GM21576 (cell line): Measurements from ENCODE around the gene UBE2D2.
A peak's percentile ranks its signal among the peaks of the same experiment; 100 is the strongest.

Experiments used
- ATAC-seq: cut with Tn5 transposase; IDR thresholded peaks from one replicate; pipeline ENCODE4 v1.9.1; 2021; ENCODE audit warnings: mild to moderate bottlenecking, moderate library complexity; ENCODE audit not compliant: unreplicated experiment

UBE2D2 gene

DNA sequence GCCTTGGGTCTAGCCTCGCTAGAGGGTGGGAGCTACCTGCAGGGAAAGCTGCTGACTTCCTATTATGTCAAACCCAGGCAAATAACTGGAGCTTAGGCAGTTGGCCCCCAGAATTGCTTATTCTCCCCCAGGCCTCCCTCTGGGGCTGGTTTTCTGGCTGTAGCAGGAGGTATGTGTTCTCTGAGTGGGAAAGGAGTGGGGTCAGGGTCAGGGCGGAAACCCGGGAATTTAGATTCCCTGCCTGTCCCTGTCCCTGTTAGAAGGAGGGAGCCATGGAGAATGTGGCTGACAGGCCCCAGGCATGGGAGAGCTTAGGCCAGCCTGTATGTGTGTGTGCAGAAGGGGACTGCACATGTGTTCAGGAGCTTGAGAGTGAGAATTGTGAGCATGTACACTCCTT is 73.4 kb downstream of the UBE2D2 start:
- ATAC-seq = no peak

DNA sequence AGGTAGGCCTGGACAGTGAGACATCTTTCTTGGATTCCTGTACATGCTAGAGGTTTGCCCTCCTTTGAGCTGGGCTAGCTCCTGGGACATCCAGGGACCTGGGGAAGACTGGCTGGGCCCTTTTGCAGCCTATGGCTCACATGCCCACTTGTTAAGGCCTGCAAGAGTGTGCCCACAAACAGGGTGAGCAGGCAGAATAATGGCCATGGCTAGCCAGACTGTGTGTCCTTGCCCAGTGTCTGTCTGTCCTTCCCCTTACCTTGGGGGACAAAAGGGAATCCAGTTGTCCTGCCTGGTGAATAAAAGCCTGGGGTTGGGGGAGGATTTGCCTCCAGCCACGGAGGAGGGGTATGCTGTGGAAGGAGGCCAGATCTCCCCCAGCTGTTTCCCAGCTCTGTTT is 74.1 kb downstream of the UBE2D2 start:
- ATAC-seq = no peak

DNA sequence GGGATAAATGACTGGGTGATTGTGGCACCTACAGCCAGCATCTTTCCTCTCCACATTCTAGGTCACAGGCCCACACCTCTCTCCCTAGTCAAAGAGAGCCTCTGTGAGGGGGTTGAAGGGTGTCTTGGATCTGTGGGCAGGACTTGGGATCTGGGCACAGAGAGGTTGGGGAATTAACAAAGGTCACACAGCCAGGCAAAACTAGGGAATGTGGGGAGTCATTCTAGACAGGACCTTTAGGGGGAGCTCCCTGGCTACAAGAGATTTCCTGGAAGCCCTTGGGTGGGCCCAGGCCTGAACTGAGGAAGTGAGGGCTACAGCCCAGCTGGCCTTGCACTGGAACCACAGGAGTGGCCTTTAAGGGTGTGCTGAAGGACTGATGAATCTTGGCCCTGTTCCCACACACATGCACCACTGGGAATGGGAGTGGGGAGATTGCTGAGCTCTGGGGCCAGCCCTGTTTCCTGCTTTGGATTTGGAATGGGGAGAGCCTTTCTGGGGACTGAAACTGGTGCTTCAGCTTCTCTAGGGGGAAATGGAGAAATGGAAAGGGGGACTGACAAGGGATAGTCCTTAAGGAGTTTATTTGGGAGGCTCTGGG is 74.6 kb downstream of the UBE2D2 start:
- ATAC-seq = no peak

DNA sequence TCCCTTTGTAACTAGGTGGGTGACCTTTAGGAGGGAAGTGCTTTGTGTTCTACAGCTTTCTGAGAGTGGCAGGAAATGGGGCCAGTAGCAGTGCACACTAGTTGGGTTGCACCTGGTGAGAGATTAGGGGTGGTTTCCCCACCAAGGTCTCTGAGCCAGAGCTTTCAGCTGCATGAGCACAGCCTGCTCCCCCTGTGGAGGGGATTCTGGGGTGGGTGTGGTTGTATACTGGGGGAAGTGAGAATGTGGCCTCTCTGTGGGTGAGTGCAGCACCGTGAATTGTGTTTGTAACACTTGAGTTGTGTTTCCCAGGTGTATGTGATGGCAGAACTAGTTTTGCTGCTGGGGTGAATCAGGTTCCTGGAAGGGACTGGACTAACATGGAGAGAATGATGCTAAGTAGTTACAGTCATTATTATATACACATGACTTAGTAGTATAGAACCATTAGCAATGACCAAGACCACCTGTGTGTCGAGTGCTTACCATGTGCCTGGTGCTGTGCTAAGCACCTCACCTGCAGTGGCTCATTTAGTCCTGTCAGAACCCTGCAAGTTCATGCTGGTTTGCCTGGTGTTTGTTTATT is 75.2 kb downstream of the UBE2D2 start:
- peak; percentile 66 for ATAC-seq

DNA sequence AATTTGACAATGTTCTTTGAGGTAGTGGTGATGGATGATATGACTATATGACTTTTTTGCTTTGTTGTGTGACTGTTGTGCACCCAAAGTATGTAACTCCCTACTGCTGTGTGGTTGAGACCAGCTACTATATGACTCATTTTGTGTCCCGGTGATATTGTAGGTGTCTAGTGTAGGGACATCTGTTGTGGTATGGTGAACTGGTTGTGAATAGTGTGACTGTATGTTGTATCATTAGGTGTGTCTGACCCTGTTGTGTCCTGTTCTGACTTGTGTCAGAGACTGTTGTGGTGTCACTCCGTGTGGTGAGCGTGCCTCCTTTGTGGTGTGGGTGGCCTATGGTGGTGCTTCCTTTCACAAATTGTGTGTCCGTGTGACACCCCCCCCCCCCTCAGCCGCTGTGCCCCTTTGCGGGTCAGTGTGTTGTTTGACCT is 75.9 kb downstream of the UBE2D2 start:
- no peak for ATAC-seq

DNA sequence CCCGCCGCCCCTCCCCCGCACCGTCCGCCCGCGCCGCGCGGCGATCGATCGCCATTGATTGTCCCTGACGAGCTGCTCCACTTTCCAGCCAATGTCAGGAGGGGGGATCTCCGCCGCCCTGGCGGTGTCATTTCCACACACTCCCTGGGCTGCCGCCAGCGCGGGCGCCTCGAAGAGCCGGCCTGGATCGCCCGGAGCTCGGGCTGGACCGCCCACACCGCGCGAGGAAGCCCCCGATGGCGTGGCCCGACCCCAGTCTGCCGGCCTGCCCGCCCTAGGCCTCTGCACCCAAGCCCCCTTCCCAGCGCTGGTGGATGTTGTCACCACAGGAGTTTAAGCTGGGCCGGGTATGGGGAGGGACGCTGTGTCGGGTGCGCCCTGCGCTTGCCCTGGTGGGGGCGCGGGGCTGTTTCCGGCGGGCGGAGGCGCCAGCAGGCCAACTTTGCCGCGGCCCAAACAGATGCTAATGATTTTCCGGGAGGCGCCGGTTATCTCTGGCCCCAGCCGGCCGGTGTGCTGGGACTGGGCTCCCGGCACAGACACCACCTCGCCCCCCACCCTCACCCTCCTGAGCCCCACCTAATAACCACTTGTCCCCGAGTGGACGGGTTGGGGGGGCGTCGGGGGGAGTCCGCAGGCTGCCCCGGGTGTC is 76.4 kb downstream of the UBE2D2 start:
- ATAC-seq = peak; percentile 20

DNA sequence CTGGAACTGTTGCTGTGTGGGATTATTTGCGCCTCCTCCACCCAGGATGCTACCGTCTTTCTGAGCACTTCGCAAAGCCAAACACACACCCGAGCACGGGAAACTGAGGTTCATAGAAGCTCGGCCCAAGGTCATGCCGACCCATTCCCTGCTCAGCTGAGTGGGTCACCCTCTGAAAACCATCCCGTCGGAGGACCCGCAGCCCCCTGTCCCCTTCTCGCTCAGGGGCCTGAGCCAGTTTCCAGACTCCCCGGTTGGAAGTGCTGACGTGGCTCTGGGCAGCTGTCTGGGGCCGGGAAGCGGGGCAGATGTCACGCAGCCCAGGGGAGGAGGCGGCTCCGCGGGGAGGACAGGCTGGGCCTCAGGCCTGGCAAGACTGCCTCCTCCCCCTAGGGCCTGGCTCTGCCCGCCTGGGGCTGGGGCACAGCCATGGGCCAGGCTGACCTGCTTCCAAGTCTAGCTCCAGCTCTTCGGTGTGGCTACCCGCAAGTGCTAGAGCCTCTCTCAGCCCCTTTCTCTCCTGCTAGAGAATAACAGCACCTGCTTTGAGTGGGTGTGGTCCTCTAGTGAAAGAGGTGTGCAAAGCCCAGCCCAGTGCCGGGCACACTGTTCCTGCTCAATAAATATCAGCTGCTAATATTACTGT is 77.1 kb downstream of the UBE2D2 start:
- ATAC-seq = peak; percentile 22

DNA sequence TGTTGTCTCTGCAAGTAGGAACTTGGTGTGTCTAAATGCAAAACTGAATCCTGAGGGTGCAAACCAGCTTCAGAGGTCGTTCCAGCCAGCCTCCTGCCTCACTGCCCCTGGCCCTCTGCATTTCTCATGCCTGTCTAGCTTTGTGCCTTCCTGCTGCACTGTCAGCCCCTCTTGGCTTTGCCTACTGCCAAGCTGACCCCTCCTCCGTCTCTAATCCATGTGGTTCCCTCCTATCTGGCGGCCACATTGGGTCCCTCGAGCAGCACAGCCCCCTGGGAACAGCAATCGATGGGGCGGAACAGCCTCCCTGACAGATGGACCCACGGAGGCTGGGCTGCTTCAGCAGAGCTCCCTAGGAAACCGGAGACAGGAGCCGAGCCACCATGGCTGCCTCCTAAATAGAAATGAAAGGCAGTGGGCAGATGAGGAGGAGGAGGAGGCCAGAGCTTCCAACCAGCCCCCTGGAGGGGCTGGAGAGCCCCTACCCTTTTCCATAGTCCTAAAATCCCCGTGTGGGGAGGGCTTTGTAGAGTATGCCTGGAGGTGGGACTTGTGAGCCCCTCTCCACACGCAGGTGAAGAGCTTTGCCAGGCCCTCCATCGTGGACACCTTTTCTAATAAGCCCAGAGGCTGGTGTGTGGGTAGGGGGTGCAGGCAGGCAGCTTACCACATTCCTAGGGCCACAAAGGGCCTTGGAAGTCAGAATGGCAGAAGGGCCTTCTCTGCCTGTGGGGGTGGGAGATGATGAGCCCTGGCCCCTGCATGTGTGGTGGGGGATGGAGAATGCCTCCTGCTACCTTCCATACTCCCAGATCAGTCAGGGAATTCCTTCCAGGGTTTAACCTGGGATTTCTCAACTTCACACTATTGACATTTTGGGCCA is 77.8 kb downstream of the UBE2D2 start:
- ATAC-seq = no peak

DNA sequence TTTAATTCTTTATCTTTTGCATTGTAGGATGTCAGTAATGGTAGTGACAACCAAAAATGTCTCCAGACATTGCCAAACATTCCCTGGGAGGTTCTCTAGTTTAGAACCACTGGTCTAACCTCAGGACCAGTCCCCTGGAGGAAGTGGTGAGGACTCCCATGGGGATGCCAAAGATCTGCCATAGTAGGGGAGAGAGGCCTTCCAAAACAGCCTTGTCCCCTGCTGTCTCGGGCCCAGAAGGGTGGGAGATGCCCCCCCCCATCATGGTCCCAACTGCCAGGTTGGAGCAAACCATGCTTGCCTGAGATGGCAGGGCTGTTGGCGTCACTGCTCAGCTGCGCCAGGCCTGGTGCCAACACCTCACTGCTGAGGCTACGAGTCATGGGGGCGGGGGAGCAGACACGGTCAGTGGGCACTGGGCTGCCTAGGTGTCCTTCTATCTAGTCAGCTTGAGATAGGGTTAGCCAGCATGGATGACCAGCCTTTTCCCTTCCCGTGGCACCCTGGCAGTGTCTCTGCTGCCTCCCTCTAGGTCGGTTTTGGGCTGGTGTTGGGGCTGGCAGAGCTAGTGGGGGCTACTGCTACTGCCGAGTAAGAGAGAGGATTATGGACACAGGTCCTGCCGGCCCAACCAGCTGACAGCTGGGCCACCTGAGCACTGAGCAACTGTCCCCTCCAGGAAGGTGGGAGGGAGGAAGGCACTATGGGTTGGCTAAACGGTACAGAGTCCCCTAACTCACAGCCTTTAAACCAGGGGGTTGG is 78.7 kb downstream of the UBE2D2 start:
- no peak for ATAC-seq

DNA sequence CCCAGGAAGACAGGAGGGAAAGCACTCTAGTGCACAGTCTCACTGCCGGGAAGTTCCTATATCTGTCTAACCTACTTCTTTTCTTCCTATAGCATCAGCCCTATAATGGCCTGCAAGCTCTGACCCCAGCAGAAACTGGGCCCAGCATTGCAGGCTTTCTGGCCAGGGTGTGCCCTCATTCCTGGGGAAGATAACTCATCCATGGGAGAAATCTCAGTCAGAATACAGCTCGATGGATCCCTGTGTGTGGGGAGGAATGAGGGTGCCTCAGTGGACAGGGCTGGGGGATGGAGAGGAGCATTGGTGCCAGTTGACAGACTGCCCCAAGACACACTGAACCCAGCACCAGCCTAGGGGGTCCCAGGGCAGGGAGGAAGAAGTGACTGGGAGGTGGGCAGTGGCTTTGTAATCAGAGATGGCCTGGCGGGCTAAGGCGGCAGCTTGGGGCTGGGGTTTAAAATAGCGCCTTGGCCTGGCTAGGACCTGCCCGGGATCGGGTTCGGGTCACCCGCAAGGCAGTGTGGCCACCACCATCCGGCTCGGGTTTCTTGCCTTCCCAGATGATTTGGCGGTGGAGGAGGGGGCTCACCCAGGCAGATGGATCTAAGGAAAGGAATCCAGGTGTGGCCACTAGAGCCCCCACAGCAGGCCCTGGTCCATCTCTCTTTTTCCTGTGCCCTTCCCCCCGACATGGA is 79.4 kb downstream of the UBE2D2 start:
- no peak for ATAC-seq

DNA sequence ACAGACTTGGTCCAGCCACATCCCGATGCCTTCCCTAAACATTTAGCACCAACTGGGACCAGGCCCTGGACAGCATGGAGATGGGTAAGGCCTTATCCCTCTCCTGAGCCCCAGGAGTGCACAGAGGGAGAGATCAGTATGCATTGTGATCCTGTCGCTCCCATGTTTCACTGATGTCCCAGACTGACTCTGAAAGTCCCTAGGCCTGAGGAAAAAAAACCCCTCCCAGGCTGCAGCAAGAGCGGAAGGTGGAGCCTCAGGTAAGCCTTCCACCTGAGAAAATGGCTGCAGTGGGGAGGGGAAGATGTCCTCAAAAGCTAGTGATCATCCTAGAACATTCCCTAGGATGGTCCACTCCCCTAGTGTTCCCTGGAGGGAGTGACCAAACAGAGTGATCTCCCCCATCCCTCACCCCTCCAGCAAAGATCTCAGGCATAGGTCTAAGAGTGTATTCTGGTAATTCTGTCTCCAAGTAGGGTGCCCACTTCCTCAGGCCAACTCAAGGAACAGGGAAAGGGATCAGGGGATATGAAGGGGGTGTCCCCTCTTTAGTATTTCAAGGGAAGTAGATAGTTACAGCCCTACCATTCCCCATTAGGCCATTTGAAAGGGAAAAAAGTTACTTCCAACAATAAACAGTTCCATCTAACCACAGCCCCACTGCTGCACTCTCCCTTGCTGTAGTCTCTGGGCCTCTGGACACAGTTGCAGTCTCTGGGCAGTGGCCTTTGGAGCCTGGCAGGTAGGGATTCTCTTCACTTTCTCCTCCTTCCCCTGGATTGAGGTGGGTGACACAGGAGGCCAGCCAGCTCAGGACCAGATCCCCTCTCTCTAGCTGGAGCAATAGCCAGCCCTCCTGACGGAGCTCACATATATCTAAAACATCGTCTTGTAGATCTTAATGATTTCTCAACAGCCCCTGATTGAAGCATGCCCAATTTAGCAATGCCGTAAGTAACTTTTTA is 80.3 kb downstream of the UBE2D2 start:
- ATAC-seq = no peak

DNA sequence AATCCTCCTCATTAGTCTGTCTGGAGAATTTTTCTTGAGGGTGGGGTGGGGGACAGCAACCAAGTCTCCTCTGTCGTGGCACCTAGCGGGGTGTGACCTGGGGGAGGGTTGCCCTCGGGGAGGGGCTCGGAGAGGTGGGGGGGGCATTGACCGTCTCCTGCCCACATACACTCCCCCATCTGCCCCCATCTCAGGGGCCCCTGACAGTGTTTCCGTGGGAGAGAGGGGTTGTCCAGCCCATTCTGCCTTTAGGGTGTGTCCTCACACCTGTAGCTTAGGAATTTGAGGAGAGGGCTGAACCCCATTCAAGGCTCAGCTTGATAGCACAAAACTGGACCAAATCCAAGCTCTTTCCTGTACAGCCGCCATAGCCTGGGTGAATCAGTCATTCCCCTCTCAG is 81.1 kb downstream of the UBE2D2 start:
- no peak for ATAC-seq

DNA sequence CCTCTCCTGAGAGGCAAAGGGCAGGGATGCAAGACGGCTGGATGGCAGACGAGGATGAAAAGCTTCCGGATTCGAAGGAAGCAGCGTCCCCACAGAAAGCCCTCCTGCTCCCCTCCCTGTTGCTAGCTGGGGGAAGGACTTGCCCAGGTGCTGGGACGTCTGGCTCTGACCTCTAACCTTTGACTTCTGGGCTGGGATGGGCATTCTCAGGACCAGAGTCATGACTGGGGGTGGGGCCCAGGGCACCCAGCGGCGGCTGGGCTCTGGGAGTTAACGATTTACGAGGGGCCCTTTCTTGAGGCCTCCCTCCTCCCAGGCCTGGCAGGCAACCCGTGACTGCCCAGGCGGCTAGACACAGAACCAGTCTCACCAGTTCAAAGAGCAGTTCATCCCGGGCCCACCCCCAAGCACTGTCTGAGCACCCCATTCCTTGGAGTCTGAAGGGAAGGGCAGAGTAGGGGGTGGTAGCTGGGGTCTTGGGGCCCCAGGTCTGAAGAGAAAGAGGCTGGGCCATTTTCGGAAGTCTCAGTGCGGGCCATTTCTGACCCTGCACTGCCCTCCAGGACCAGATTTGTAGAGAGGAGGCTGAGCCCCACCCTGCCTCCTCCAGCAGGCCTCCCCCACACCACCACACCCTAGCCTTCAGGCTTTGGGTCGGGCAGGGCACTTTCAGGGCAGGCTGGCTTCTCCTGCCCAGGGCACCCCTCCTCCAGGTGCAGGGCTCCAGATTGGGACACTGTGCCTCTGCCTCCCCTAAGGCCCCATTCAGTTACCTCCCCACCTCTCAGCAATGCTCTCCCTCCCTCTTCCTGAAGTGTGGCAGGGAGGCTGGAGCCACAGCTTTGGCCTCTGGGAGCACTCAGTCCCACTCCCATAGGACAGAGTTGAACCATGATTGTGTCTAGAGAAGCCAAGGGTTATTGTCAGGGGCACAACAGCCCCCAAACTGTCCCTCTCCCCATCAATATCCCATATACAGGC is 82.0 kb downstream of the UBE2D2 start:
- ATAC-seq = no peak

DNA sequence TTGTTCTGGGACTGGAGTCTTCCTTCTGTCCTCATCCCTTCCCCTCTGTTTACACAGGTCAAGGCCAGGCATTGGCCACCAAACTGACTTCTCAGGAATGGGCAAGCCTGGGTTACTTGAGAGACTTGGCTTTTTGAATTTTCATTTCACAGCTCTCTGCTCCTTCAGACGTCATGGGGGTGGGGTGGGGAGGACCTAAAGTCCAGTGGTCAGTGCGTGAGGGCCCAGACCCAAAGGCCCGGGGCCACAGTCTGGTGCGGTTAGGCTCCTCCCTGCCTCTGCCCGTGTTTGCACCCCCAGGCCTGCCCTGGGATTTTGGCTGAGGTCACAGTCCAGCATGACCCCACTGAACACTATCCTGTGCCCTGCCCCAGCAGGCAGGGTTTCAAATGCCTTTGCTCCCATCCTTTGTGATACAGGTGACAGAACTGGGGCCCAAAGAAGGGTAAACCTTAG is 82.9 kb downstream of the UBE2D2 start:
- no peak for ATAC-seq

DNA sequence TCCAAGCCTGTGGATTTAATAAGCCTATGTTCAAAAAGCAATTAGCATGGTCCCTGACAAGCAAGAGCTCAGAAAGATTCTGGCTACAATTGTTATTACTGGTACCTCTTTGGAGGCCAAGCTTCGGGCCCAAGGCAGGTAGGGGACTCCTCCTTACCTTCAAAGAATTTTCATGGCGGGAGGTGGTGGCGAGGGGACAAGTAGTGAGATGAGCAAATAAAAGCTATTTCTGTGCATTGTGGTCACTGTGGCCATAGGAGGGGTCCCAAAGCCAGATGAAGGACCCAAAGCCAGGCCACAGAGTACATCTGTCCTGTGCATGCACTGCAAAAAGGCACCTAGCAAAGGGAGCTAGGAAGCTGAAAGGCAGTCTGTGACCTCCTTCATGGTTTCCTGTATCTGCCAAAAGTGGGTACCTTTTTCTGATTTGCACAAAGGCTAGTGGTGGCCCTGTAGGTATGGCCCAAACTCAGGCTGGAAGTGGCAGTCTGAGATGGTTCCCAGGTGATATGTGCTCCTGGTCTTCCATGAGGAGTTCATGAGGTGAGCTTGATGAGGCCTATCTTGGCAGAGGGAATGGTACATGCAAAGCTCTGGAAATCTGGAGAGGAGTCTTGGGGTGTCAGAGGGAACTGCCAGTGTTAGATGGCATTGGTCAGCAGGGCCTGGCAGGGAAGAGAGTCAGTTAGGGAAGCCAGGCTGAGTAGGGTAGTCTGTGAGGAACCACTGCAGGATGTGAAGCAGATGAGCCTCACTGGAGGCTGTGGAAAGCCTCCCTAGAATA is 83.7 kb downstream of the UBE2D2 start:
- ATAC-seq = no peak

DNA sequence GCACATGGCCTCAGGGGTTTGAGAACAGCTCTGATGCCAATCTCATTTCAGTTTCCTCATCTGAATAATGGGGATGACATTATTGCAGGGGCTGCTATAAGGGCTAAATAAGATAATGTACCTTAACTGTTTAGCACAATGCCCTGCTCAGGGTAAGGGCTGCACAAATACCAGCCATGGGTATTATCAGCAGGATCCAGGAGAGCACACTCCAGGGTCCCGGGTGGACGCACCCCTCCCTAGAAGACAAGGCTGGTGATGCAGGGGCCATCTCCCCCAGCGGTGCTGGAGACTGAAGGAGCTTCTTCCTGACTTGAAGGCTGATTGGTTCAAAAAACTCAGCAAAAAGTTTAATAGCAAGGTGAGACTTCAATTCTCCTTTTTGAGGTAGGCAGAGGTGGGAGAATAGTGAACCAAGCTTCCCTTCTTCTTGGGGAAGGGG is 84.3 kb downstream of the UBE2D2 start:
- ATAC-seq = no peak
